A673 (cell line): ENCODE measurements around the gene CLIC4.

ENCODE experiments used
- CTCF ChIP-seq: fragments of 300-800, 200-600 bp; sonication (generic); conservative IDR thresholded peaks from 2 replicates; pipeline ENCODE4 v1.5.1; 2017; ENCODE audit warnings: low read depth, mild to moderate bottlenecking, antibody characterized with exemption, low read length, moderate library complexity, mixed read lengths
- EZH2 ChIP-seq: fragments of 200-600 bp; sonication (generic); IDR thresholded peaks from 2 replicates; pipeline ENCODE4 v1.6.1; 2017; ENCODE audit warnings: borderline replicate concordance, low read depth, mild to moderate bottlenecking, mixed read lengths, antibody characterized with exemption, low read length; ENCODE audit not compliant: poor library complexity, severe bottlenecking

GRCh38 chr1:24769656-24770651 is 24.7 kb downstream of the CLIC4 start:
- no peak for TF ChIP-seq EZH2
- no peak for TF ChIP-seq CTCF
